Activated T-cell treated with anti-CD3 and anti-CD28 coated beads, Interleukin-2, amount 50 U/mL, for 4 hours (primary cell): ENCODE data around the gene BMP6. TPM values are rescaled to one million over a fixed set of nuclear protein-coding genes. Genes with fewer than 3 reads are reported as not detected.

ENCODE experiments used
- ATAC-seq, 2 donors: fragments of 200-7000 bp; cut with Tn5 transposase; one replicate each; pipeline ENCODE4 v1.10.0; 2021
- DNase-seq: peaks from one replicate; pipeline ENCODE4 v3.0.0-alpha.2; 2020
- H3K27me3 Mint-ChIP-seq: one replicate; pipeline ENCODE4 v1.8.0; 2021; ENCODE audit warnings: low read depth, mixed read lengths
- H3K36me3 Mint-ChIP-seq: one replicate; pipeline ENCODE4 v1.8.0; 2022; ENCODE audit warnings: mixed read lengths; ENCODE audit not compliant: insufficient read depth
- H3K4me1 Mint-ChIP-seq: one replicate; pipeline ENCODE4 v1.8.0; 2021; ENCODE audit warnings: low read depth, mixed read lengths
- H3K4me3 Mint-ChIP-seq: one replicate; pipeline ENCODE4 v1.8.0; 2021; ENCODE audit warnings: mild to moderate bottlenecking, moderate library complexity, mixed read lengths
- H3K9me3 Mint-ChIP-seq: one replicate; pipeline ENCODE4 v1.8.0; 2021; ENCODE audit warnings: mixed read lengths
- total RNA-seq, 3 donors: library from RNA; stranded (reverse); gene quantifications; one replicate each; pipeline ENCODE4 v1.2.1, GENCODE V29; 2021

The BMP6 gene
- total RNA-seq, 3 donors from 2014 or later = not detected

- no peaks in the 10 kb centered on the region for H3K4me1 Mint-ChIP-seq
- H3K27me3 Mint-ChIP-seq = peaks cover 18% of the 10 kb centered on the region
- no peaks in the 10 kb centered on the region for H3K36me3 Mint-ChIP-seq
- ATAC-seq (no peak), DNase-seq (no peak)
- H3K4me3 Mint-ChIP-seq = no peak overlapping the region
- no peaks in the 10 kb centered on the region for H3K9me3 Mint-ChIP-seq
These were observed 51.2 kb downstream of the BMP6 start for GRCh38 chr6:7777074-7777473.

GRCh38 chr6:7781240-7781639 lies 55.3 kb downstream of the BMP6 start:
- Mint-ChIP-seq H3K4me1 (no peaks in the 10 kb centered on the region), H3K4me3 (no peak overlapping the region), H3K36me3 (no peaks in the 10 kb centered on the region), H3K27me3 (peaks cover 17% of the 10 kb centered on the region), H3K9me3 (no peaks in the 10 kb centered on the region)
- ATAC-seq (no peak), DNase-seq (no peak)

DNA sequence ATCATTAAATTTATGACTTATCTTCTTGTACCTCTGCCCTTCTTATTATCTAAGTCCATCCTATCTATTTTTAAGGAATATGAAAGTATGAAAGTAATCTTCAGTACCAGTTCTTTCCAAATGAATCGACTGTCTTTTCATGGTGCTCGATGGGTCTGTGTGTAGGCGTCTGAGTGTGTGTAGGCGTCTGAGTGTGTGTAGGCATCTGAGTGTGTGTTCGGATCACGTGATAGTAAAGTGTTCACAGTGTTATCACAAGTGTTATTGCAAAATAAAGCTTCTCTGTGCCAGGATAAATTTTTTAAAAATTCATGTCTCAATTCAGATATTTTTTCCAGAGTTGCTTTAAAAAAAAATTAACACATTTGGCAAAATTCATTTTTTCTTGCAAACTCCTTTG lies 58.3 kb downstream of the BMP6 start:
- H3K4me1 Mint-ChIP-seq = no peaks in the 10 kb centered on the region
- no peak overlapping the region for H3K4me3 Mint-ChIP-seq
- ATAC-seq (no peak), DNase-seq (no peak)
- H3K36me3 Mint-ChIP-seq = no peaks in the 10 kb centered on the region
- no peaks in the 10 kb centered on the region for H3K9me3 Mint-ChIP-seq
- H3K27me3 Mint-ChIP-seq = peaks cover 10% of the 10 kb centered on the region

- Mint-ChIP-seq H3K27me3 (peaks cover 10% of the 10 kb centered on the region), H3K4me3 (no peak overlapping the region), H3K4me1 (no peaks in the 10 kb centered on the region), H3K36me3 (no peaks in the 10 kb centered on the region), H3K9me3 (no peaks in the 10 kb centered on the region)
- ATAC-seq = no peak
- DNase-seq = no peak
These were observed 58.8 kb downstream of the BMP6 start for GRCh38 chr6:7784706-7785105.

GRCh38 chr6:7785243-7786035 lies 59.5 kb downstream of the BMP6 start:
- no peak for ATAC-seq
- no peaks in the 10 kb centered on the region for H3K9me3 Mint-ChIP-seq
- DNase-seq = no peak
- H3K4me3 Mint-ChIP-seq = no peak overlapping the region
- no peaks in the 10 kb centered on the region for H3K36me3 Mint-ChIP-seq
- no peaks in the 10 kb centered on the region for H3K4me1 Mint-ChIP-seq
- peaks cover 10% of the 10 kb centered on the region for H3K27me3 Mint-ChIP-seq

DNA sequence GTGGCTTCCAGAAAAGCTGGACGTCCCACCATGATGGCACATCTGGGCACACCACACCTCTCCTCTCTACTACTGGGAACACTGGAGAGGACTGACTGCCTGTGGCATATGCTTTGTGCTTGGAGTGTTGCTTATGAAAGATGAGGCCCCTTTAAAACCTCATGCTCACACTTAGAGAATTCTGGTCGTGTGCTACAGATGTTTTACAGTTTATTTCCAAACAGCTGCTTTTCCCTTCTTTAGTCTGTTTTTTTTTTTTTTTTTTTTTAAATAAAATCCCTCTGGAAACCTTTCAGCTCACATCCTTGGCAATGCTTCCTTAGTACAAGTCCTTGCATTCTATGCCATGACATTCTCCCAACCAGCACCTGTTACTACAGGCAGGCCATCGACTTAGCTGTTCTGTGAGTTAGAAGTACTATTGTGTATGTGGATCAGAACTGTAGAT lies 60.3 kb downstream of the BMP6 start:
- DNase-seq (no peak), ATAC-seq (no peak)
- Mint-ChIP-seq H3K36me3 (no peaks in the 10 kb centered on the region), H3K9me3 (no peaks in the 10 kb centered on the region), H3K4me3 (no peak overlapping the region), H3K27me3 (peaks cover 13% of the 10 kb centered on the region), H3K4me1 (no peaks in the 10 kb centered on the region)

- Mint-ChIP-seq H3K4me1 (no peaks in the 10 kb centered on the region), H3K36me3 (no peaks in the 10 kb centered on the region), H3K9me3 (no peaks in the 10 kb centered on the region), H3K4me3 (no peak overlapping the region), H3K27me3 (peaks cover 13% of the 10 kb centered on the region)
- DNase-seq (no peak), ATAC-seq (no peak)
These were observed 61.3 kb downstream of the BMP6 start for GRCh38 chr6:7787137-7787608.

DNA sequence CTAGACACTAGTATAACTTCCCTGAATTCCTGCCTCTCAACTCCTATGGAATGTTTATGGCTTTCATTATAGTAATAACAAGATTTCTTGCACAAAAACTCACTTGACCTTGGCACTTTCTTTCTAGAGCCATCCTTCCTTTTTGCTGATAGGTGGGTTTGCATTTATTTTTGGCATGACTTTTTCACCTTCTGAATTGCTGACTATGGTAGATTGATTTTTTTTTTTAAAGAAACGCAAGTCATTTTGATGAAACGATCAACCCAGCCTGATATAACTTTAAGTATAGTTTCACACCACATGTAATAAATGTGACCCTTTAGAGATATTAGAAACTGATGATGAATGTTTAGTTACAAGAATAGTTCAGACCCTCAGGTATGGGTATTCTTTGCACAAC lies 61.8 kb downstream of the BMP6 start:
- Mint-ChIP-seq H3K9me3 (no peaks in the 10 kb centered on the region), H3K4me1 (no peaks in the 10 kb centered on the region), H3K36me3 (no peaks in the 10 kb centered on the region), H3K4me3 (no peak overlapping the region), H3K27me3 (peaks cover 10% of the 10 kb centered on the region)
- no peak for ATAC-seq
- no peak for DNase-seq

GRCh38 chr6:7794509-7794908 lies 68.6 kb downstream of the BMP6 start:
- Mint-ChIP-seq H3K4me1 (no peaks in the 10 kb centered on the region), H3K4me3 (no peak overlapping the region), H3K27me3 (peaks cover 17% of the 10 kb centered on the region), H3K36me3 (no peaks in the 10 kb centered on the region), H3K9me3 (no peaks in the 10 kb centered on the region)
- DNase-seq (no peak), ATAC-seq (no peak)

DNA sequence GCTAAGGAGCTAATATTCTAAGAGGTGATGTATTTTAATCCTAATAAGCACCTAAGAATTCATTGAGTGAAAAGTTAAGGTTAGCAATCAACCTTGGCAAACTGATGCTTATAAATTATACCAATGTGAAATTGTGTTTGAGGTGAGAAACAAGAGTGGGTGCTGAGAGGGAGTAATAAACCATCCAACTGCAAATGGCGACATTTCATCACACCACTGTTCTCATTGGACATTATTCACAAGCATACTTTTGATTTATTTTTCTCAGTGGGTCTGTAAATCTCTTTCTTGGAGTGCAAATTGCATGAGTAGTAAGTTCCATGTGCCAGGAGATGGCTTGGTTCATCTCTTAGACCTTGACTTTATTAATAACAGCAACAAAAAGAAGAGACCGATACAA lies 71.5 kb downstream of the BMP6 start:
- Mint-ChIP-seq H3K9me3 (no peaks in the 10 kb centered on the region), H3K27me3 (peaks cover 12% of the 10 kb centered on the region)

DNA sequence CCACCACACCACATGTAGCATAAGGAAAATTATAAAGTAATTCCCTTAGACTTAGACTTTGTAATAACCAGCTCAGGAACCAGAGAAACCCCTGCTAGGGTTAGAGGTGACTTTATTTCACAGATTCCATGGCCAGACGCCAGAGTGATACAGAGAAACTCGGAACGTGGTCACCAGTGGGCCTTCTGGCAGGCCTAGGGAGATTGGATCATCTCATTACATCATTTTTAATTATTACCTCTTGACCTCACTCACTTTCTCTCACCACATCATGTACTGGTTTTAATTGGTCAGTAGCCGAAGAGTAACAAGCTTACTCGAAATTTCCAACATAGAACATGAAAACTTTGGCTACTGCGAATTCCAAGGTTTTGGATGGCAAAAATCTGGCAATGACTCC lies 72.9 kb downstream of the BMP6 start:
- no peaks in the 10 kb centered on the region for H3K36me3 Mint-ChIP-seq
- H3K9me3 Mint-ChIP-seq = no peaks in the 10 kb centered on the region
- no peak overlapping the region for H3K4me3 Mint-ChIP-seq
- DNase-seq = no peak
- ATAC-seq = no peak
- H3K4me1 Mint-ChIP-seq = no peaks in the 10 kb centered on the region
- peaks cover 9% of the 10 kb centered on the region for H3K27me3 Mint-ChIP-seq

More for the DNA sequence above, 71.5 kb downstream of the BMP6 start:
- no peak for ATAC-seq
- no peak for DNase-seq
- no peak overlapping the region for H3K4me3 Mint-ChIP-seq
- H3K4me1 Mint-ChIP-seq = no peaks in the 10 kb centered on the region
- H3K36me3 Mint-ChIP-seq = no peaks in the 10 kb centered on the region

- Mint-ChIP-seq H3K4me3 (no peak overlapping the region), H3K36me3 (no peaks in the 10 kb centered on the region), H3K9me3 (no peaks in the 10 kb centered on the region), H3K27me3 (peaks cover 10% of the 10 kb centered on the region), H3K4me1 (no peaks in the 10 kb centered on the region)
- DNase-seq (no peak), ATAC-seq (no peak)
These were observed 76.8 kb downstream of the BMP6 start for GRCh38 chr6:7802662-7803061.

- H3K36me3 Mint-ChIP-seq = no peaks in the 10 kb centered on the region
- no peaks in the 10 kb centered on the region for H3K9me3 Mint-ChIP-seq
- ATAC-seq (peak; percentile 82 to 86), DNase-seq (no peak)
- peaks cover 10% of the 10 kb centered on the region for H3K27me3 Mint-ChIP-seq
- no peaks in the 10 kb centered on the region for H3K4me1 Mint-ChIP-seq
- no peak overlapping the region for H3K4me3 Mint-ChIP-seq
These were observed 77.3 kb downstream of the BMP6 start for GRCh38 chr6:7803214-7803613.

GRCh38 chr6:7805078-7805849 lies 79.4 kb downstream of the BMP6 start:
- DNase-seq (no peak), ATAC-seq (no peak)
- Mint-ChIP-seq H3K4me3 (no peak overlapping the region), H3K4me1 (no peaks in the 10 kb centered on the region), H3K27me3 (peaks cover 13% of the 10 kb centered on the region), H3K36me3 (no peaks in the 10 kb centered on the region), H3K9me3 (no peaks in the 10 kb centered on the region)

GRCh38 chr6:7805850-7806214 lies 79.9 kb downstream of the BMP6 start:
- no peak for DNase-seq
- Mint-ChIP-seq H3K9me3 (no peaks in the 10 kb centered on the region), H3K36me3 (no peaks in the 10 kb centered on the region), H3K4me1 (no peaks in the 10 kb centered on the region), H3K4me3 (no peak overlapping the region), H3K27me3 (peaks cover 13% of the 10 kb centered on the region)
- no peak for ATAC-seq
